ENCODE measurements around the gene STIP1.

GRCh38 chr11:64148917-64149617 lies 36.9 kb upstream of the STIP1 start:
- TF ChIP-seq CTCF (conservative IDR thresholded peaks at IDR 0.05; ENCODE audit: low read depth, low read length) (no peak), POLR2A (IDR thresholded peaks at IDR 0.05; ENCODE audit: low read depth, low read length) (no peak), MXI1 (IDR thresholded peaks at IDR 0.05; ENCODE audit: borderline replicate concordance, low read depth, low read length) (no peak), USF2 (IDR thresholded peaks at IDR 0.05; ENCODE audit: low read depth, low read length) (no peak), MAFK (IDR thresholded peaks at IDR 0.05; ENCODE audit: low read depth, low read length) (no peak), RAD21 (IDR thresholded peaks at IDR 0.05; ENCODE audit: low read length) (no peak), BHLHE40 (IDR thresholded peaks at IDR 0.05; ENCODE audit: low read depth, low read length) (no peak), FOS (IDR thresholded peaks at IDR 0.05; ENCODE audit: low read depth, low read length) (no peak), MAZ (IDR thresholded peaks at IDR 0.05; ENCODE audit: borderline replicate concordance, low read depth, low read length) (no peak), SMC3 (IDR thresholded peaks at IDR 0.05; ENCODE audit: low read depth, low read length) (no peak), CHD1 (IDR thresholded peaks at IDR 0.05; ENCODE audit: low read depth, low read length) (no peak), CEBPB (IDR thresholded peaks at IDR 0.05; ENCODE audit: low read depth, low read length) (no peak)
